SH-SY5Y (cell line): Measurements from ENCODE around the gene PMAIP1.

Source experiments
- GATA2 ChIP-seq: IDR thresholded peaks from 2 replicates; pipeline ENCODE4 v1.6.1; 2011; ENCODE audit warnings: mild to moderate bottlenecking, low read depth, low read length
- GATA3 ChIP-seq: IDR thresholded peaks from 2 replicates; pipeline ENCODE4 v1.6.1; 2011; ENCODE audit warnings: low read depth, mild to moderate bottlenecking, low read length, moderate library complexity

GRCh38 chr18:59928201-59928600 is 28.4 kb downstream of the PMAIP1 start:
- no peak for TF ChIP-seq GATA2
- TF ChIP-seq GATA3 = no peak
